K562 (cell line): ENCODE measurements around the gene SELENOI. TPM values are rescaled to one million over a fixed set of nuclear protein-coding genes. Genes with fewer than 3 reads are reported as not detected.
A peak's percentile ranks its signal among the peaks of the same experiment; 100 is the strongest.

Source experiments
- ATAC-seq: fragments of 200-7000 bp; cut with Tn5 transposase; 3 replicates; pipeline ENCODE4 v1.9.1; 2020; ENCODE audit warnings: moderate library complexity
- BruUV-seq: library from RNA; stranded (reverse); fragments of 400-500 nt; replicated peaks from 2 replicates; lab custom pipeline; 2021; lab: Mats Ljungman, UMichigan
- CTCF ChIA-PET: fragments of 300-600 bp; formaldehyde crosslinking; extraction: SDS; loops from one replicate; lab custom pipeline; 2021; ENCODE audit warnings: low intra/inter-chr PET ratio; lab: Yijun Ruan, JAX
- POLR2A ChIA-PET: fragments of 300-600, 350-650 bp; sonication (Branson Sonifier 250); formaldehyde crosslinking; extraction: SDS; loops from one replicate; lab custom pipeline; 2021; ENCODE audit warnings: antibody characterized with exemption, inconsistent platforms; lab: Yijun Ruan, JAX
- DNase-seq, 4 experiments: peaks; one replicate each; pipeline versions ENCODE4 v3.0.0 to v3.0.0-alpha.2; 2011 to 2018; ENCODE audit warnings: low spot score in 3 of 4, mixed read lengths in 3 of 4; ENCODE audit errors: extremely low read depth in 1 of 4
- FAIRE-seq: peaks from 2 replicates; lab custom pipeline; 2011; peaks lifted over from hg19 to GRCh38; lab: Jason Lieb, UNC
- H2AFZ ChIP-seq: 2 replicates; pipeline ENCODE4 v1.6.0; 2011; ENCODE audit warnings: low read depth, low read length, control low read depth, inconsistent platforms
- H3K27ac ChIP-seq: fragments of 200-600 bp; 3 replicates; pipeline ENCODE4 v1.8.0; 2011; ENCODE audit warnings: low read depth, mild to moderate bottlenecking, control low read depth, inconsistent platforms, low read length, moderate library complexity, mixed read lengths; ENCODE audit errors: extremely low read depth
- H3K27me3 ChIP-seq, 2 experiments: fragments of 300-600 bp in 1 of 2; 2 replicates in 1 of 2; 3 replicates in 1 of 2; pipeline versions ENCODE4 v1.6.0 to v1.8.0; 2011; ENCODE audit warnings: inconsistent platforms in 2 of 2, low read length in 2 of 2, mild to moderate bottlenecking in 1 of 2, mixed read lengths in 1 of 2, moderate library complexity in 1 of 2; ENCODE audit not compliant: control insufficient read depth in 2 of 2, insufficient read depth in 2 of 2
- H3K36me3 ChIP-seq: fragments of 300-600 bp; 3 replicates; pipeline ENCODE4 v1.8.0; 2011; ENCODE audit warnings: mild to moderate bottlenecking, low read length, inconsistent platforms; ENCODE audit not compliant: control insufficient read depth, insufficient read depth
- H3K4me1 ChIP-seq, 2 experiments: fragments of 200-600 bp in 1 of 2; replicated peaks in 1 of 2; 2 replicates in 1 of 2; 3 replicates in 1 of 2; pipeline versions ENCODE4 v1.5.1 to v1.8.0; 2011; ENCODE audit warnings: inconsistent platforms in 2 of 2, low read length in 2 of 2, mild to moderate bottlenecking in 1 of 2, mixed read lengths in 1 of 2, moderate library complexity in 1 of 2; ENCODE audit not compliant: control insufficient read depth in 2 of 2, insufficient read depth in 2 of 2
- H3K4me2 ChIP-seq: 2 replicates; pipeline ENCODE4 v1.6.1; 2011; ENCODE audit warnings: low read length, control low read depth, inconsistent platforms, mixed read lengths; ENCODE audit not compliant: insufficient read depth
- H3K4me3 ChIP-seq: fragments of 200-600 bp; sonication (generic), shearing (Covaris generic); 2 replicates; pipeline ENCODE4 v1.5.1; 2016; ENCODE audit warnings: control low read depth, inconsistent platforms
- H3K79me2 ChIP-seq: fragments of 200-600 bp; 3 replicates; pipeline ENCODE4 v1.8.0; 2011; ENCODE audit warnings: low read length, inconsistent platforms; ENCODE audit not compliant: control insufficient read depth, insufficient read depth
- H3K9ac ChIP-seq, 2 experiments: 2 replicates each; pipeline versions ENCODE4 v1.6.0 to v1.6.1; 2011; ENCODE audit warnings: low read depth in 2 of 2, low read length in 2 of 2, control low read depth in 1 of 2, inconsistent platforms in 1 of 2, mild to moderate bottlenecking in 1 of 2, mixed read lengths in 1 of 2; ENCODE audit not compliant: insufficient read depth in 1 of 2
- H3K9me1 ChIP-seq: one replicate; pipeline ENCODE4 v1.6.0; 2011; ENCODE audit warnings: inconsistent platforms, mild to moderate bottlenecking, low read length, moderate library complexity; ENCODE audit not compliant: control insufficient read depth, insufficient read depth
- H3K9me3 ChIP-seq: replicated peaks from 2 replicates; pipeline ENCODE4 v1.5.1; 2011; ENCODE audit warnings: low read depth, low read length, inconsistent platforms; ENCODE audit not compliant: control insufficient read depth, insufficient read depth
- H4K20me1 ChIP-seq: replicated peaks from 2 replicates; pipeline ENCODE4 v1.6.1; 2011; ENCODE audit warnings: low read length, inconsistent platforms, mixed read lengths; ENCODE audit not compliant: control insufficient read depth, insufficient read depth
- HDGF ChIP-seq: fragments of 450-650 bp; IDR thresholded peaks from 2 replicates; pipeline ENCODE4 v1.6.1; 2016
- JUNB ChIP-seq: fragments of 450-650 bp; formaldehyde crosslinking; conservative IDR thresholded peaks from 2 replicates; pipeline ENCODE4 v1.4.0; 2020; ENCODE audit warnings: mild to moderate bottlenecking
- NEUROD1 ChIP-seq: fragments of 150-350 bp; IDR thresholded peaks from 2 replicates; pipeline ENCODE4 v1.6.1; 2014; ENCODE audit warnings: borderline replicate concordance, low read length, low read depth; ENCODE audit not compliant: partially characterized antibody
- POLR2H ChIP-seq: IDR thresholded peaks from 2 replicates; pipeline ENCODE4 v1.6.1; 2016; ENCODE audit warnings: missing genetic modification characterization, low read depth, mild to moderate bottlenecking, control low read depth, missing compliant biosample characterization, moderate library complexity
- RAD21 ChIP-seq, 2 experiments: fragments of 250-450 bp in 1 of 2; fragments of 450-650 bp in 1 of 2; sonication (Bioruptor Pico) in 1 of 2; formaldehyde crosslinking in 1 of 2; IDR thresholded peaks in 1 of 2; conservative IDR thresholded peaks in 1 of 2; 2 replicates each; pipeline versions ENCODE4 v1.4.0 to v1.8.0; 2020 to 2022; ENCODE audit warnings: mild to moderate bottlenecking in 2 of 2, moderate library complexity in 1 of 2
- RBM34 ChIP-seq: fragments of 200-400 bp; formaldehyde crosslinking; IDR thresholded peaks from 2 replicates; pipeline ENCODE4 v1.6.1; 2018; ENCODE audit warnings: low read length, borderline replicate concordance; ENCODE audit not compliant: insufficient read depth
- YBX1 ChIP-seq: fragments of 450-650 bp; IDR thresholded peaks from 2 replicates; pipeline ENCODE4 v1.7.1; 2016; ENCODE audit warnings: mild to moderate bottlenecking
- ZNF124 ChIP-seq: sonication (generic); formaldehyde crosslinking; IDR thresholded peaks from 2 replicates; pipeline ENCODE4 v1.8.1; 2022; ENCODE audit warnings: missing genetic modification reagents
- WGBS: fragments of 100-300 bp; shearing (Covaris generic); methylation state at CpG from one replicate; pipeline ENCODE4 v1.1.6; 2016; ENCODE audit warnings: low coverage, mixed read lengths; ENCODE audit not compliant: insufficient coverage; ENCODE audit errors: missing lambda C conversion rate; 5-methylcytosine and 5-hydroxymethylcytosine counted together
- in situ Hi-C: fragments of 300-500 bp; cut with MboI; formaldehyde crosslinking; loops from 4 replicates; pipeline ENCODE4 v1.15.0; 2018; ENCODE audit warnings: inconsistent platforms, mixed read lengths
- intact Hi-C: fragments of 100-400 bp; cut with micrococcal nuclease; formaldehyde crosslinking; loops from 2 replicates; pipeline ENCODE4 v1.14.2; 2022
- polyA plus RNA-seq, 8 experiments: library from polyadenylated mRNA; depleted of rRNA in 4 of 8; stranded (reverse) in 5 of 8; unstranded in 3 of 8; fragments of >200 nt; fragmentation: Nextera tagmentation in 2 of 8; fragmentation: Illumina TruSeq in 1 of 8; extraction: Ambion mirVana in 2 of 8; extraction: Trizol in 1 of 8; gene quantifications; 2 replicates each; pipeline versions ENCODE4 v1.2.1 to v1.2.3, GENCODE V29; 2011 to 2014; ENCODE audit warnings: inconsistent platforms in 1 of 8, missing spikeins in 1 of 8
- total RNA-seq, 7 experiments: library from RNA; depleted of rRNA in 6 of 7; stranded (reverse); fragments of >200 nt in 6 of 7; fragmentation: Illumina TruSeq in 2 of 7; extraction: Trizol in 2 of 7; gene quantifications; 2 replicates each; pipeline versions ENCODE4 v1.2.1 to v1.2.3, GENCODE V29; 2011 to 2021; ENCODE audit warnings: low replicate concordance in 1 of 7
- TF ChIP-seq, protein P1 (sequence below), 3 experiments: IDR thresholded peaks in 2 of 3; conservative IDR thresholded peaks in 1 of 3; 2 replicates each; pipeline ENCODE4 v1.5.1; 2011 to 2012; ENCODE audit warnings: low read length in 3 of 3, mild to moderate bottlenecking in 3 of 3, control low read depth in 2 of 3, improper control_type of control experiment in 1 of 3, inconsistent platforms in 1 of 3, low read depth in 1 of 3, mixed read lengths in 1 of 3, moderate library complexity in 1 of 3; ENCODE audit not compliant: insufficient read depth in 2 of 3
- TF ChIP-seq, protein P2 (sequence below), 2 experiments: fragments of 450-650 bp in 1 of 2; sonication (generic) in 1 of 2; formaldehyde crosslinking; conservative IDR thresholded peaks; 2 replicates each; pipeline versions ENCODE4 v1.4.0 to v1.8.1; 2020 to 2022; ENCODE audit warnings: mild to moderate bottlenecking in 1 of 2, missing genetic modification reagents in 1 of 2

The SELENOI gene
- total and polyA plus RNA-seq, 9 of the 15 experiments (the other 6 are each of a cell fraction or from before 2014, with no cell fraction given): 9.6 to 46.9 (median 24.4) TPM

DNA sequence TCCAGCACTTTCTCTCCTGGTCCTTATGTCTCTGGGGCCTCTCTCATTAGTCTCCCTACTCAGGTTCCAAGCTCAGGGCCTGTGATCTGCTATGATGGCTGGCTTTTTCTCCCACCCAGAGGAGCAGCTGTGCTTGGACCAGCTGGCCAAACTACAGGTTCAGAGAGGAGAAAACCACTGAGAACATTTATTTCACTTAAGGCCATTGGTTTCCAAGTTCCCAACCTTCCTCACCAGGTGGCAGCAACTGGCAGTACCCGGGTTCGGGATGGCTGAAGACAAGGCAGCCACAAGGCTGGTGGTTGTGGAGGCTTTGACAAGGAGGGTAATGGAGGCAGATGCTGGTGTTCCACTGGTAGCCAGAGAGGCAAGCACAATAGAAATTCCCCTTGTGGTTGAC, 29.9 kb upstream of the SELENOI start:
- Histone ChIP-seq H3K36me3 (no peaks in the 10 kb centered on the region), H3K9me3 (no peaks in the 10 kb centered on the region), H4K20me1 (no peaks in the 10 kb centered on the region), H2AFZ (0 out of 2 replicates have a peak overlapping the region, but pooled peaks have one; percentile 70), H3K9me1 (peaks cover 3% of the 10 kb centered on the region), H3K27ac (no peak overlapping the region), H3K9ac (peak overlapping the region in 1 of 2 experiments; percentile 81; a peak in 1 of 4 replicates), H3K27me3 (peaks cover 4 to 17% of the 10 kb centered on the region in 2 experiments; a peak in 3 of 5 replicates), H3K4me3 (no peak overlapping the region), H3K79me2 (no peaks in the 10 kb centered on the region), H3K4me1 (peaks cover 15 to 35% of the 10 kb centered on the region in 2 experiments), H3K4me2 (no peak overlapping the region)
- intact Hi-C loops (no loop called here), in situ Hi-C loops (no loop called here)
- TF ChIP-seq ZNF124 (CRISPR knock-in tag): no peak
- TF ChIP-seq NEUROD1: no peak
- TF ChIP-seq, protein P1, sequence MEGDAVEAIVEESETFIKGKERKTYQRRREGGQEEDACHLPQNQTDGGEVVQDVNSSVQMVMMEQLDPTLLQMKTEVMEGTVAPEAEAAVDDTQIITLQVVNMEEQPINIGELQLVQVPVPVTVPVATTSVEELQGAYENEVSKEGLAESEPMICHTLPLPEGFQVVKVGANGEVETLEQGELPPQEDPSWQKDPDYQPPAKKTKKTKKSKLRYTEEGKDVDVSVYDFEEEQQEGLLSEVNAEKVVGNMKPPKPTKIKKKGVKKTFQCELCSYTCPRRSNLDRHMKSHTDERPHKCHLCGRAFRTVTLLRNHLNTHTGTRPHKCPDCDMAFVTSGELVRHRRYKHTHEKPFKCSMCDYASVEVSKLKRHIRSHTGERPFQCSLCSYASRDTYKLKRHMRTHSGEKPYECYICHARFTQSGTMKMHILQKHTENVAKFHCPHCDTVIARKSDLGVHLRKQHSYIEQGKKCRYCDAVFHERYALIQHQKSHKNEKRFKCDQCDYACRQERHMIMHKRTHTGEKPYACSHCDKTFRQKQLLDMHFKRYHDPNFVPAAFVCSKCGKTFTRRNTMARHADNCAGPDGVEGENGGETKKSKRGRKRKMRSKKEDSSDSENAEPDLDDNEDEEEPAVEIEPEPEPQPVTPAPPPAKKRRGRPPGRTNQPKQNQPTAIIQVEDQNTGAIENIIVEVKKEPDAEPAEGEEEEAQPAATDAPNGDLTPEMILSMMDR (IDR thresholded peaks at IDR 0.05 in 2 of 3, conservative IDR thresholded peaks at IDR 0.05 in 1 of 3; ENCODE audit: insufficient read depth in 2 of 3, low read depth in 1 of 3, low read length in 3 of 3): peak; percentile 21 to 37 (median 27); a peak in 2 of 6 replicates
- TF ChIP-seq HDGF: no peak
- no peak for TF ChIP-seq JUNB (CRISPR knock-in tag)
- TF ChIP-seq, protein P2, sequence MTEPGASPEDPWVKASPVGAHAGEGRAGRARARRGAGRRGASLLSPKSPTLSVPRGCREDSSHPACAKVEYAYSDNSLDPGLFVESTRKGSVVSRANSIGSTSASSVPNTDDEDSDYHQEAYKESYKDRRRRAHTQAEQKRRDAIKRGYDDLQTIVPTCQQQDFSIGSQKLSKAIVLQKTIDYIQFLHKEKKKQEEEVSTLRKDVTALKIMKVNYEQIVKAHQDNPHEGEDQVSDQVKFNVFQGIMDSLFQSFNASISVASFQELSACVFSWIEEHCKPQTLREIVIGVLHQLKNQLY (CRISPR knock-in tag; conservative IDR thresholded peaks at IDR 0.05): no peak
- TF ChIP-seq RBM34: no peak
- TF ChIP-seq YBX1: no peak
- TF ChIP-seq POLR2H (tag): no peak
- TF ChIP-seq RAD21 (CRISPR knock-in tag; conservative IDR thresholded peaks at IDR 0.05 in 1 of 2, IDR thresholded peaks at IDR 0.05 in 1 of 2): peak in 1 of 2 experiments; percentile 30; a peak in 2 of 4 replicates
- no peak for DNase-seq
- ChIA-PET CTCF (interaction anchor here (0.7 kb wide), 1 partner anchor 153 kb away, joined by 5 read pairs; no protein-coding TSS in a partner anchor), POLR2A (interaction anchor here (0.6 to 1.5 kb wide), 3 partner anchors 16 to 57 kb away, joined by 3 to 8 read pairs (median 3); no protein-coding TSS in a partner anchor)
- FAIRE-seq: peak; percentile 40
- no peak; the same call in 2 of the 3 replicates for ATAC-seq
- BruUV-seq: no TSS peak
- WGBS: 15% methylated on average over 2 of the region's 2 CpGs
